GM18498 (cell line): Measurements from ENCODE around the gene NRXN3.

Source experiments
- ATAC-seq: cut with Tn5 transposase; IDR thresholded peaks from one replicate; pipeline ENCODE4 v1.9.1; 2021; ENCODE audit warnings: mild to moderate bottlenecking, moderate library complexity; ENCODE audit not compliant: unreplicated experiment

NRXN3 gene

GRCh38 chr14:79426103-79426755 lies 1256.1 kb downstream of the NRXN3 start:
- ATAC-seq, result no peak

DNA sequence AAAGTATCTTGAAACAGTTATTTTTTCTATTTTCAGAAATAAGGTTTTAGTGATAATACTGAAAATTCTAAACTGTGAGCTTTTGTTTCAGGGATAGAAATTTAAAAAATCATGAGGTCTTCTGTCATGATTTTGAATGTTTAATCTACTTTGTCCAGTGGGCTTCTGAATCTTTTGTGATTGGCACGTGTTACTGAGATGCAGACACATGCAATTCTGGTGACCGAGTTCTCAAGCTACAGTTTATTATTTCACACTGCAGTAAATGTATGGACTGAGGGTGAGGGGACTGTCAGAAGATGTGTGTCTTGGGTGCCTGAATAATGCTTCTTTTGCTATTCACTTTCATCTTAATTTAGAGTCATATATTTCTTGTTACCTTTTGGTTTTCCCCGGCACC lies 1262.5 kb downstream of the NRXN3 start:
- ATAC-seq, result no peak

DNA sequence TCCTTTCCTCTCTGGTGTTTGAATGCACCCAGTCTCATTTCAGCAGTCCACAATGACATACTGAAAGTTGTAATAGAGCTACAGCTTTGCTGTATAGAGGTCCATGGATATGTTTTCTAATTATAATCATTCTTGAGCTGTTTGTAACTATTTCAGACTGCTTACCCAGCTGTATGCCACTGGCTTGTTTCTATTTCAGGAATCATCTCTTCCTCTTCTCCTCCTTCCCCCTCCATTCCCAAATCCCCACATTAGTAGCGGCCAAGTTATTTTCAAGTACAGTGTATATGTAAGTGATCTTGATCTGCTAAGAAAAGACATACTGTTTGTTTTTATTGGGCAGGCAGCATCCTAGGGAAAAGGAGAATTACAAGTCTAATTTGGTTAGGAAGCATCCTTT lies 1266.2 kb downstream of the NRXN3 start:
- no peak for ATAC-seq

DNA sequence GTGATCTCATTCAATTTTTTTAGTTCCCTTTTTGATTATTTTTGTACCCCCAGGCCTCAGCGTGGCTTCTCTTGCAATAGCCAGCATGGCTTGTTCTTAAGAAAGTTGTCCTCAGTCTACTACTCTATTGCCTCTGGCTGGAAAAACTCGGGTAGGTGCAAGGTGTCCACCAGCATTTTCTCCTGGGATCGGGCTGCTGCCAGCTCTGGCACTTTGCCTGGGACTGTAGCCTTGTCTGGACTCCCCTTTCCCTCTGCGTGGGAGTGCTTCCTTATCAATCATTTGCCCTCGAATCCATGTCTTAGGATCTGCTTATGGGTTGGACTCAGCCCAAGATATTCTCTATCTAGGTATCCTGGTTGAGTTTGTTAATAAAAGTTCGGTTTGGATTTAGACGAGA lies 1267.8 kb downstream of the NRXN3 start:
- ATAC-seq, result no peak

GRCh38 chr14:79438696-79439342 lies 1268.6 kb downstream of the NRXN3 start:
- ATAC-seq, result no peak

DNA sequence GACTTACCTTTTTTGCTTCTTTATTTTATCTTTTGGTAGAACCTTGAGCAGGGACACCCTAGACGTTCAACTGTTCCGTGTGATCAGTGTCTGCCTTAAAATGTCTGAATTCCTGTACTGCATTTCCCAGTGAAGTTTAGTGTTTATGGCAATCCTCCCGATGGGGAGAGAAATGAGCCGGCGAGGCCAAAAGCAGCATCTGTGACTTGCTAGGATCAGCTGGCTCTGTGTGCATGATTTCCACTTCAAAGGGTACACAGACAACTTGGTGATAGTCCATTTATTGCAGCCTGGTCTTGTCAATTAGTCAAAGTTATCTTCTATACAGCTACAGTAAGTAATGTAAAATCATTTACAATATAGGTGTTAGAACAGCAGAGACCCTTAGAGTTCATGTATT lies 1272.6 kb downstream of the NRXN3 start:
- no peak for ATAC-seq

DNA sequence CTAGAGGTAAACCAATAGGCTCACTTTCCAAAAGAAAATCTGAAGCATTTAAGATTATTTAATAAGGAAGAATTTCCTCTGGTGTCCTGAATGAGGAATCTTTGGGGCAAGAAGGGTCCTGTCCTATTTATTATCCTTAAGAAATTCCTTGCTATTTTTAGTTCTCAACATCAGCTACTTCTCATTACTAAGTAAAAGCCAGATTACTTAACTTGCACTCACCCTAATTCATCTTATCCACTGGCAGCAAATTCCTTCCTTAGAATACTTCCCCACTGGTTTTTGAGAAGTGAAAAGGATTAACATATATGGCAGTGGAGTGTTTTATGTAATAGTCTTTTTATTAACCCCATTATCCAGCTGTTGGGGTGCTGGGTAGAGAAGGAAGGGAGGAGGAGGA lies 1273.4 kb downstream of the NRXN3 start:
- no peak for ATAC-seq

DNA sequence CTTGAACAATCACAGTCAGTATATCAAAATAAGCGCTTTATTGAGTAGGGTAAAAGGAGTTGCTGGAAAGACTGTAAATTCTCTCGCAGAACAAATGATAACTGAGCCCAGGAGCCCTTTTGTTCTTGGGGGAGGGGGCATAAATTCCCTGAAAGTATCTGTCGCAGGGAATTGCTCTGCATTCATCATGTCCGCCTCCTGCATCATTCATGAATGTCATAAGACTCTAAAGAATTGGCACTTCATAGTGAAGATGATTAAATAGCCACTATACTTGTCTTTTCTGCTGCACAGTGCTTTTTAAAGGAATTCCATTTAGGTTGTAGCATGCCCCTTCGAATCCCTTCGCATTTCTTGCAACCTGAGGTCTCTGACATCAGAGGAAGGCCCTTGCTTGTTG lies 1278.8 kb downstream of the NRXN3 start:
- no peak for ATAC-seq

GRCh38 chr14:79451601-79452000 lies 1281.4 kb downstream of the NRXN3 start:
- no peak for ATAC-seq

DNA sequence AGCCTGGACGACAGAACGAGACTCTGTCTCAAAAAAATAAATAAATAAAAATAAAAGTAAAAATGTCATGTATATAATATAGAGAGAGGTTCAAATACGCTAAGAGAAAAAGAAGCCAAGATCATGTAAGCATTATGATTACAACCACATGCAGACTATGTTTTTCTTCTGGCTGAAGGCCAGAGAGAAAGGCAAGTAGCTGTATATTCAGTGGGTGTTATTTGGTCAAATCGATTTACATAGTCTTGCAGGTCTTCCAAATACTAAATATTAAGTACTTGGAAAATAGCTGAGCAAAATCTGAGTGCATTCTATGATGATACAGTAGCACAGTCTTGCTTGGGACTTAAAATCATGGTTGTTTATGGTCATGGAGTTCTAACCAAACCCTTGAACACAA lies 1283.1 kb downstream of the NRXN3 start:
- no peak for ATAC-seq

DNA sequence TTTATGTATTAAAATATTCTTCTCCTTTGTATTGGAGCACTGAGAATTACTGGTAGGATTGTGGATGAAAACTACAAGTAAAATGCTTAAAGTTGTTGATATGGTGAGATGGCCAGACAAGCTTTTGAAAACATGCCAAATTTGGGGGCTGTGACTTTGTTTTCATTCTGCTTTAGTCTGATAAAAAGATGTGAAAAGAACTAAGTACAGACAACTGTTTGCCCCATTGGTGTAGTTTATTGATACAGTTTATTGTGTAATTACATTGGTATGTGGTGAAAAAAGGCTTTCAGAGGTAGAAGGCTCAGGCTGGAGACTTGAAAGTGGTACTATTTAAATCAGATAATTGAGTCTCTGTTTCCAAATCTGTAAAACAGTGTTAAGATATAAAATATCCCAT lies 1294.3 kb downstream of the NRXN3 start:
- no peak for ATAC-seq

- ATAC-seq, result no peak
Measured at GRCh38 chr14:79465651-79466050, 1295.5 kb downstream of the NRXN3 start.

DNA sequence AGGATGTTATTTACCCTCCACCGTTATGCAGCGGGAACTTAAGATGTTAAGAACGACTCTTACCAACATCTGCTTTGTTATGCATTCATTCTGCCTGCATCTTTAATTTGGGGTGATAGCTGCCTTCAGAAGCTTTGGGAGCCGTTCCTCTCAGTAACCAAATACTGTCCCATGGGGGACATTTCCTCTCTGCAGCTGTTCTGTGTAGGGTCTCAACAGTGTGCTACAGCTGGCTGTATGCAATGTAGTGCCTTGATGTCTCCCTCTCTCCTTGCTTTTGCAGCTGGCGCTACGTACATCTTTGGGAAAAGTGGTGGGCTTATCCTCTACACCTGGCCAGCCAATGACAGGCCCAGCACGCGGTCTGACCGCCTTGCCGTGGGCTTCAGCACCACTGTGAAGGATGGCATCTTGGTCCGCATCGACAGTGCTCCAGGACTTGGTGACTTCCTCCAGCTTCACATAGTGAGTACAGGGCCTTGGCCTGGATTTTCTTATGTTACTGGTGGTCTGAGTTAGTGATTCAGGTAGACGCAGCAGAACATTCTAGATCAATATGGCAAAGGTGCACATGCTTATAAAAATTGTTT lies 1296.9 kb downstream of the NRXN3 start:
- no peak for ATAC-seq

- ATAC-seq, result no peak
Measured at GRCh38 chr14:79467835-79468234, 1297.7 kb downstream of the NRXN3 start.

GRCh38 chr14:79468486-79468885 lies 1298.3 kb downstream of the NRXN3 start:
- no peak for ATAC-seq

DNA sequence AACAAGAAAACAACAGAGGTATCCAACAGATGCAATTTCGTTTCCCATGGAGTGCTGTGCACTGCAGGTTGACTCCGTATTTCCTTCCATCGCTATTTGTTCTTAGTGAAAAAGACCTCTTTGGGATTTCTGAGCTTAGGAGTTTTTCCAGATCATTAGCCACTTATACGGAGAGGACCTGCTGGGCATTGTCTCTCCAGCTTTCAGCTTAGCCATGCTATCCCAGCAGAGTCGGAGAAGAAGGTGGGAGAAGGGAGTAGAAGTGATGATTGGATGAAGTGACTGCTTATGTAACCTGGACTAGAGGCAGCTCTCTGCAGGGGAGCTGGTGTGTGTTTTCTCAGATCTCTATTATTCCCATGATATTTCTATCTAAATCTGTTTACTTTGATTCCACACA lies 1303.5 kb downstream of the NRXN3 start:
- ATAC-seq, result no peak

DNA sequence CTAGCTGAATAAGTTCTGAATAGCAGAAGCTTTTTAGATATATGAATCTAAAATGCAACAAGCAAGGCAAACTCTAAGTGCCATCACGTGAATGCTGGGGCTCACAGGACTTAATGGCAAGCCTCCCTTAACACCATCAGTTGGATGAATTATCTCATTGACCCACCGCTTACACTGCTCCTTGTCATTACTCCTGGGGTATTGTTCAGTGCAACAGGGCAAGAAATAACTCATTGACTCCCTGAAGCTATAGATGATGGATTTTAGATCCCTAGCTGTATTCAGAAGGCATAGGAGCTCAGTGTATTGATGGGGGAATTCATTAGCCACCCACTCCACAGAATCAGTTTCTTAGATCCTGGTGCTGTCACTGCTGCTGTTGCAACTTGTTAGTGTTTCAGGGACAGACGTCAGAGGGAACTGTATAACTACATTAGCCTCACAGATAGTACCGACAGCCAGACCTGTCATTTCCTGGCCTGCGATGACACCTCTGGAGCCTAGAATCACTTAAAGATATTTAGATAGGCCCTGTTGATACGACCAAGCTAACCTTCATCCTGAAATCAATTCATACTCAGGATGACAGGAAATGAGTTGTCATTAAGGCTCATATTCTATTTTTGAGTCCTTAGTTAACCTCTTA lies 1305.8 kb downstream of the NRXN3 start:
- no peak for ATAC-seq

- ATAC-seq, result no peak
Measured at GRCh38 chr14:79476552-79476951, 1306.4 kb downstream of the NRXN3 start.

DNA sequence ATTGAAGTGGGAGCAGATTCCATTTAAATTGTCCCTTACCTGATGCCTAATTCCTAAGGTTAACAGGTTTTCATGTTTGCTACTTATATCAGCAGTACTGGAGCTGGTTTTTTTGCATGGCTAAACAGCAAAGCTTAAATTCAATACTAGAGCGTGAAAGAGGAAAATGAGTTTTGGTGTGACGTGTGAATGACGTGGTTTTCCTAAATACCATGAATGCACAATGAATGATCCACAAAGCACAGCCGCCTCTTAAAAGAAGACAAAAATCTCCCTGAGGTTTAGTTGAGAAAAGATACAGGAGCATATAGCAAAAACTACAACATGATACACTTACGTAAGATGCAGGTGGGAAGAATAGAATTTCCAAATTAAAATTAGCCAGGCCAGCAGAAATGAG lies 1310.0 kb downstream of the NRXN3 start:
- ATAC-seq, result no peak

GRCh38 chr14:79482825-79483224 lies 1312.7 kb downstream of the NRXN3 start:
- no peak for ATAC-seq

GRCh38 chr14:79483477-79484388 lies 1313.6 kb downstream of the NRXN3 start:
- ATAC-seq, result no peak
